ENCODE data around the gene VPS13D.

VPS13D gene

GRCh38 chr1:12345350-12346217, 115.8 kb downstream of the VPS13D start:
- TF ChIP-seq POLR2A (IDR thresholded peaks at IDR 0.05; ENCODE audit: low read length) (no peak), GATA1 (IDR thresholded peaks at IDR 0.05; ENCODE audit: low read depth, low read length) (no peak)
- DNase-seq: no peak

GRCh38 chr1:12346483-12347151, 116.8 kb downstream of the VPS13D start:
- no peak for DNase-seq
- TF ChIP-seq POLR2A (IDR thresholded peaks at IDR 0.05; ENCODE audit: low read length): no peak
- TF ChIP-seq GATA1 (IDR thresholded peaks at IDR 0.05; ENCODE audit: low read depth, low read length): no peak

GRCh38 chr1:12348113-12348512, 118.3 kb downstream of the VPS13D start:
- DNase-seq: no peak
- TF ChIP-seq POLR2A (IDR thresholded peaks at IDR 0.05; ENCODE audit: low read length) (no peak), GATA1 (IDR thresholded peaks at IDR 0.05; ENCODE audit: low read depth, low read length) (no peak)

GRCh38 chr1:12353981-12354380, 124.2 kb downstream of the VPS13D start:
- no peak for DNase-seq
- TF ChIP-seq POLR2A (IDR thresholded peaks at IDR 0.05; ENCODE audit: low read length) (no peak), GATA1 (IDR thresholded peaks at IDR 0.05; ENCODE audit: low read depth, low read length) (no peak)

- no peak for DNase-seq
- TF ChIP-seq GATA1 (IDR thresholded peaks at IDR 0.05; ENCODE audit: low read depth, low read length) (no peak), POLR2A (IDR thresholded peaks at IDR 0.05; ENCODE audit: low read length) (no peak)
These were observed 126.4 kb downstream of the VPS13D start for GRCh38 chr1:12356004-12356890.

GRCh38 chr1:12358499-12358898, 128.7 kb downstream of the VPS13D start:
- TF ChIP-seq POLR2A (IDR thresholded peaks at IDR 0.05; ENCODE audit: low read length): no peak
- TF ChIP-seq GATA1 (IDR thresholded peaks at IDR 0.05; ENCODE audit: low read depth, low read length): no peak

GRCh38 chr1:12359359-12360133, 129.7 kb downstream of the VPS13D start:
- no peak for TF ChIP-seq POLR2A (IDR thresholded peaks at IDR 0.05; ENCODE audit: low read length)
- no peak for TF ChIP-seq GATA1 (IDR thresholded peaks at IDR 0.05; ENCODE audit: low read depth, low read length)

More at GRCh38 chr1:12358499-12358898, 128.7 kb downstream of the VPS13D start:
- DNase-seq: no peak

GRCh38 chr1:12368646-12369045, 138.8 kb downstream of the VPS13D start:
- TF ChIP-seq GATA1 (IDR thresholded peaks at IDR 0.05; ENCODE audit: low read depth, low read length) (no peak), POLR2A (IDR thresholded peaks at IDR 0.05; ENCODE audit: low read length) (no peak)

More at GRCh38 chr1:12359359-12360133, 129.7 kb downstream of the VPS13D start:
- no peak for DNase-seq

GRCh38 chr1:12369258-12369657, 139.4 kb downstream of the VPS13D start:
- no peak for TF ChIP-seq GATA1 (IDR thresholded peaks at IDR 0.05; ENCODE audit: low read depth, low read length)
- DNase-seq: no peak

More at GRCh38 chr1:12368646-12369045, 138.8 kb downstream of the VPS13D start:
- DNase-seq: no peak

- no peak for DNase-seq
- no peak for TF ChIP-seq GATA1 (IDR thresholded peaks at IDR 0.05; ENCODE audit: low read depth, low read length)
These were observed 140.6 kb downstream of the VPS13D start for GRCh38 chr1:12370333-12370975.

GRCh38 chr1:12371053-12371452, 141.2 kb downstream of the VPS13D start:
- DNase-seq: no peak
- TF ChIP-seq GATA1 (IDR thresholded peaks at IDR 0.05; ENCODE audit: low read depth, low read length): no peak

GRCh38 chr1:12372180-12372579, 142.3 kb downstream of the VPS13D start:
- DNase-seq: no peak
- no peak for TF ChIP-seq POLR2A (IDR thresholded peaks at IDR 0.05; ENCODE audit: low read length)
- TF ChIP-seq GATA1 (IDR thresholded peaks at IDR 0.05; ENCODE audit: low read depth, low read length): no peak

- DNase-seq: no peak
- no peak for TF ChIP-seq POLR2A (IDR thresholded peaks at IDR 0.05; ENCODE audit: low read length)
- no peak for TF ChIP-seq GATA1 (IDR thresholded peaks at IDR 0.05; ENCODE audit: low read depth, low read length)
These were observed 142.9 kb downstream of the VPS13D start for GRCh38 chr1:12372761-12373160.

Data from erythroblast (primary cell).